Astrocyte of the cerebellum (primary cell): ENCODE data around the gene RHOU.

Source experiments
- DNase-seq: peaks from one replicate; pipeline ENCODE4 v3.0.0-alpha.2; 2011; ENCODE audit warnings: low read depth
- H3K4me3 ChIP-seq: 2 replicates; pipeline ENCODE4 v1.5.1; 2011; ENCODE audit warnings: mild to moderate bottlenecking, low read depth, low read length, moderate library complexity
- in situ Hi-C: cut with HindIII; loops from 2 replicates; pipeline ENCODE4 v1.10.0; 2017; ENCODE audit warnings: low sequenced_read_pairs
- TF ChIP-seq, protein P1 (sequence below): IDR thresholded peaks from 2 replicates; pipeline ENCODE4 v1.5.1; 2012; ENCODE audit warnings: low read length, low read depth, moderate library complexity, mild to moderate bottlenecking; ENCODE audit errors: missing control alignments

Gene RHOU

DNA sequence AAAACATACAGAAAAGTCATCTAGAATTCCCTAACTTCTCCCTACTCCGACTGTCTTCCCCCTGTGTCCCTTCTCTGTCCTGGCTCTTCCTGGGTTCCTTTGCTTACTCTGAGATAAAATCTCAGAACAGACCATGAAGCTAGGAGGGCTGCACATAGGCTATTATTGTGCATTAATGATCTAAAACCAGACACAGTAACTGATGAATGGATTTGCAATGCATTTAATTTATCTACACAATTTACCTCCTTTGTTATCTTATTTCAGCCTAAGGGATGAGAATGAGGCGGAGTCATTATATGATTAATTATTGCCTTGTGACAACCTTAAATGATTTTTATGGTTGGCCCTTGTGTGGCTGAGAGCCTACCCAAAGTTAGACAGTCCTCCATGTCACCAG is 14.5 kb downstream of the RHOU start:
- H3K4me3 ChIP-seq, result no peak overlapping the region
- in situ Hi-C loops, result no loop called here
- DNase-seq, result no peak
- TF ChIP-seq, protein P1, sequence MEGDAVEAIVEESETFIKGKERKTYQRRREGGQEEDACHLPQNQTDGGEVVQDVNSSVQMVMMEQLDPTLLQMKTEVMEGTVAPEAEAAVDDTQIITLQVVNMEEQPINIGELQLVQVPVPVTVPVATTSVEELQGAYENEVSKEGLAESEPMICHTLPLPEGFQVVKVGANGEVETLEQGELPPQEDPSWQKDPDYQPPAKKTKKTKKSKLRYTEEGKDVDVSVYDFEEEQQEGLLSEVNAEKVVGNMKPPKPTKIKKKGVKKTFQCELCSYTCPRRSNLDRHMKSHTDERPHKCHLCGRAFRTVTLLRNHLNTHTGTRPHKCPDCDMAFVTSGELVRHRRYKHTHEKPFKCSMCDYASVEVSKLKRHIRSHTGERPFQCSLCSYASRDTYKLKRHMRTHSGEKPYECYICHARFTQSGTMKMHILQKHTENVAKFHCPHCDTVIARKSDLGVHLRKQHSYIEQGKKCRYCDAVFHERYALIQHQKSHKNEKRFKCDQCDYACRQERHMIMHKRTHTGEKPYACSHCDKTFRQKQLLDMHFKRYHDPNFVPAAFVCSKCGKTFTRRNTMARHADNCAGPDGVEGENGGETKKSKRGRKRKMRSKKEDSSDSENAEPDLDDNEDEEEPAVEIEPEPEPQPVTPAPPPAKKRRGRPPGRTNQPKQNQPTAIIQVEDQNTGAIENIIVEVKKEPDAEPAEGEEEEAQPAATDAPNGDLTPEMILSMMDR, result no peak

DNA sequence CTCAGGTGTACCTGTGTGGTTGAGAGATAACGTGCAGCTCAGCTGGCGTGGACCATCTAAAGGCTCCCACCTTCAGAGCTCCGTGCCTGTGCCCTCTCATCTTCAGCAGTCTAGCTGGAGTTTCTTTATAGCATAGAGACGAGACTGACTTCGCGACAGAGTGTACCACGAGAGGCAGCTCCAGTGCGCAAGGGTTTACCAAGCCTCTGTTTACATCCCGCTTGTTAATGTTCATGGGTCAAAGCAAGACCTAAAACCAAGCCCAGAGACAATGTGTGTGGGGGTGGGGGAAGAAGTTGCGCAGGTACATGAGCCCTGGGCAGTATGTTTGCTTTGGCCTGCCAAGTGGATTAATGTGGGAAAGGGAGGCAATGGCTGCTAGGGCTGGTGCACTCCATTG is 15.6 kb downstream of the RHOU start:
- TF ChIP-seq, protein P1, result no peak
- DNase-seq, result no peak
- H3K4me3 ChIP-seq, result no peak overlapping the region
- in situ Hi-C loops, result no loop called here

DNA sequence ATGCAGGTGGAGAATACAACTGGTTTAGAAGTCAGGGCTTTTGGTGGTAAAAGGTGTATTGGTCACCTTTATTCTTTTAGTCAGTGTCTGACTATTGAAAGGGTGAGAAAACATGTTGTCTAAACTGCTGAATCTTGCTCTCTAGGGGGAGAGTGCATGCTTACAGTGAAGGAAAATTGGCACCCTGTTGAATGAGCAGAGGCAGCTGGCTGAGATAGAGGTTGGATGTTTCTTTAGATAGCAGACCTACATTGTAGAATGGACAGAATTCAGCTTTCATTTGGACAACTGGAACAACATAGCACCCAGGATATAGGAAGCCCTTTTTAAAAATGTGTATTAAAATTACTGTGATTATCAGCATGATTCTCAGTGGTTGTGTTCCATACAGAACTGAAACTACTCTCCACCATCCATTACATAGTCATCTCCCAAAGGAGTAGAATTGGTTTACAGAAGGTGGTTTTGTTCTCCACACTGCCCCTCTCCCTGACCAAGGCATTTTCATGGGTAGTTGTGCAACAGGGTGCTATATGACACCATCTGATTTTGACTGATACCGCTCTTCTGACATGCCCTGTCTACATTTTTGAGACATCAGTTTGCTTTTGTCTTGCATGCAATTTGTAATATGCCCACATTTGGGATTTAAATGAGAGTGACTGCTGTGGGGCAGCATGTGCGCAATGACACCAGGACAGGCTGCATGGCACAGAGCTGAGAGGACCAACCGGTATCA is 16.2 kb downstream of the RHOU start:
- no peak overlapping the region for H3K4me3 ChIP-seq
- in situ Hi-C loops, result no loop called here
- TF ChIP-seq, protein P1, result no peak
- no peak for DNase-seq

DNA sequence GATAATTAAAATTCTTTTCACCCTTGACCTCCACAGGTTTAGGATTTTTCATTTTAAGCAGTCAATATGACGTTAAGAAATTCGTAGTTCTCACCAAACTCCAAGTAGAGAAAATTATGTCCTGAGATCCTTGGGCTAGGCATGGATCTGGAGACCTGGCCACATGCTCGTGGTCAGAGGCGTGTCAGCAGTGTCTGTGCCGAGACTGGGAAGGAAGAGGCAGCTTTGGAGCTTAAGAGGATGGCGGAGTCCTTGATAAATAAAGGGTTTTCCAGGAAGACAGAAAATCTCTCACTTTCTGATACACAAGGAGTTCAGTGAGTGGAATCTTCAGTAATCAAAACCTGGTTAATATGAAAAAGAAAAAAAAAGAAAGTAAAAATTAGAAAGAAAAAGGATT is 17.0 kb downstream of the RHOU start:
- TF ChIP-seq, protein P1, result no peak
- no peak for DNase-seq
- in situ Hi-C loops, result no loop called here
- H3K4me3 ChIP-seq, result no peak overlapping the region

DNA sequence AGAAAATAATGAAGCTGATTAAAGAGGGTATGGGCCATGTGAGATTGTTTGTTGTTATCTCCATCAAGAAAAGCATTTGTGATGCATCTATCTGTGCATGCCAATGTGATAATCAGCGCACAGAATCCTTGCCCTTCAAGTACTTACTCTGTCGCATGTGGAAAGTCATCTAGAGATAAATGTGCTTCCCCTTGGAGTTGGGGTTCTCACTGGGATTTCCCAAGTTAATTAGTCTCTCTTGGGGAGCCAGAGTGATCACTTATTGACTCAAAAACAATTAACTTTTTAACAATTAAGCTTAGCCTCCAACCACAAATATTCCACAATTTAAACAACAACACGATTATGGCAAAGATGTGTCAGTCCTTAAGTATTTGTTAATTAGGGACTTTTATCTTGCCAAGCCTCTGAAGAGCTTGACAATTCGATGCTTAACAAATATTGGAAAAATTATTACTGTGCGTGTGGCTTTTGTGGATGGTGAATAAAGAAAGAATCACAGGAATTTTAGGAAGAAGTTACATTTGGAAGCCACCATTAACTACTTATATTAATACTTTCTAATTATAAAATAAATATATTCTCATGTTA is 17.5 kb downstream of the RHOU start:
- H3K4me3 ChIP-seq, result no peak overlapping the region
- TF ChIP-seq, protein P1, result no peak
- in situ Hi-C loops, result no loop called here
- no peak for DNase-seq

DNA sequence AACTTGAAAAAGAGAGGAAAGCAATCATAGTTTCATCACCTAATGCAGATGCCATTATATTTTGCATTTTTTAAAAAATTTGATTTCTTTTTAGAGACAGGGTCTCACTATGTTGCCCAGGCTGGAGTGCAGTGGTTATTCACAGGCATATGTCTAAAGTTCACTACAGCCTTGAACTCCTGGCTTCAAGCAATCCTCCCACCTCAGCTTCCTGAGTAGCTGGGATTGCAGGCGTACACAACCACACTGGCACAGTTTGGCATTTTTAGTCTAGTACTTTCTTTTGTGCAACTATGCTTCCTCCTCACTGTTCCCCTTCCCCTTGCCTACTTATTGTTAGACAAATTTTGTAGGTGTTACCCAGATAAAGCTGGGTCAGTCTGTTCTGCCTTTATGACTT is 18.0 kb downstream of the RHOU start:
- TF ChIP-seq, protein P1, result no peak
- H3K4me3 ChIP-seq, result no peak overlapping the region
- no peak for DNase-seq
- in situ Hi-C loops, result no loop called here
